ENCODE results near the gene ASB10.

DNA sequence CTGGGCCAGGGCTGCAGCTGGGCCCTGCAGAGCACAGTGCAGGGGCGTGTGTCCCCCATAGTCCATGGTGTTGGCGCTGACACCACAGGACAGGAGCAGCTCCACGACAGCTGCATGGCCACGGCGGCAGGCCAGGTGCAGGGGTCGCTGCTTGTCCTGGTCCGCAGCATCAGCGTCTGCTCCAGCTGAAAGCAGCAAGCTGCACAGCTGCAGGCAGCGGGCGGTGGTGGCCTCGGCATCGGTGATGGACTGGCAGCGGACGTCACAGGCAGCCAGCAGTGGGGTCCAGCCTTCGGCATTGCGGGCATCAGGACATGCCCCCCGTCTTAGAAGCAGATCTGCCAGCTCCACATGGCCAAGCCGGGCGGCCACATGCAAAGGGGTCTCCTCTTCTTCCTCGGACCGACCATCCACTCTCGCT is 6.0 kb downstream of the ASB10 start:
- TF ChIP-seq, protein P1, sequence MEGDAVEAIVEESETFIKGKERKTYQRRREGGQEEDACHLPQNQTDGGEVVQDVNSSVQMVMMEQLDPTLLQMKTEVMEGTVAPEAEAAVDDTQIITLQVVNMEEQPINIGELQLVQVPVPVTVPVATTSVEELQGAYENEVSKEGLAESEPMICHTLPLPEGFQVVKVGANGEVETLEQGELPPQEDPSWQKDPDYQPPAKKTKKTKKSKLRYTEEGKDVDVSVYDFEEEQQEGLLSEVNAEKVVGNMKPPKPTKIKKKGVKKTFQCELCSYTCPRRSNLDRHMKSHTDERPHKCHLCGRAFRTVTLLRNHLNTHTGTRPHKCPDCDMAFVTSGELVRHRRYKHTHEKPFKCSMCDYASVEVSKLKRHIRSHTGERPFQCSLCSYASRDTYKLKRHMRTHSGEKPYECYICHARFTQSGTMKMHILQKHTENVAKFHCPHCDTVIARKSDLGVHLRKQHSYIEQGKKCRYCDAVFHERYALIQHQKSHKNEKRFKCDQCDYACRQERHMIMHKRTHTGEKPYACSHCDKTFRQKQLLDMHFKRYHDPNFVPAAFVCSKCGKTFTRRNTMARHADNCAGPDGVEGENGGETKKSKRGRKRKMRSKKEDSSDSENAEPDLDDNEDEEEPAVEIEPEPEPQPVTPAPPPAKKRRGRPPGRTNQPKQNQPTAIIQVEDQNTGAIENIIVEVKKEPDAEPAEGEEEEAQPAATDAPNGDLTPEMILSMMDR (IDR thresholded peaks at IDR 0.05), result no peak
- TF ChIP-seq POLR2AphosphoS5 (IDR thresholded peaks at IDR 0.05) (no peak), POLR2A (IDR thresholded peaks at IDR 0.05) (no peak), EP300 (IDR thresholded peaks at IDR 0.05) (no peak)
